Measurements from ENCODE around the gene MTA2. TPM values are rescaled to one million over a fixed set of nuclear protein-coding genes. Genes with fewer than 3 reads are reported as not detected.

MTA2 gene
- total and polyA plus RNA-seq, 10 of the 15 experiments (the other 5 are each of a cell fraction or from before 2014, with no cell fraction given): 6.7 to 201 (median 113) TPM

GRCh38 chr11:62615521-62615920 is 13.9 kb upstream of the MTA2 start:
- no peak overlapping the region for H2AFZ ChIP-seq (ENCODE audit: control insufficient read depth, low read depth, low read length)
- intact Hi-C loops (cut with micrococcal nuclease; ENCODE audit: unreplicated experiment) (no loop called here), in situ Hi-C loops (cut with MboI) (no loop called here)
- TF ChIP-seq EP300 (IDR thresholded peaks at IDR 0.05; ENCODE audit: borderline replicate concordance in 1 of 2, control insufficient read depth in 1 of 2, low read depth in 2 of 2, low read length in 2 of 2): no peak
- no peak for TF ChIP-seq PAX8 (IDR thresholded peaks at IDR 0.05)
- TF ChIP-seq, protein P1, sequence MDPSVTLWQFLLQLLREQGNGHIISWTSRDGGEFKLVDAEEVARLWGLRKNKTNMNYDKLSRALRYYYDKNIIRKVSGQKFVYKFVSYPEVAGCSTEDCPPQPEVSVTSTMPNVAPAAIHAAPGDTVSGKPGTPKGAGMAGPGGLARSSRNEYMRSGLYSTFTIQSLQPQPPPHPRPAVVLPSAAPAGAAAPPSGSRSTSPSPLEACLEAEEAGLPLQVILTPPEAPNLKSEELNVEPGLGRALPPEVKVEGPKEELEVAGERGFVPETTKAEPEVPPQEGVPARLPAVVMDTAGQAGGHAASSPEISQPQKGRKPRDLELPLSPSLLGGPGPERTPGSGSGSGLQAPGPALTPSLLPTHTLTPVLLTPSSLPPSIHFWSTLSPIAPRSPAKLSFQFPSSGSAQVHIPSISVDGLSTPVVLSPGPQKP (IDR thresholded peaks at IDR 0.05; ENCODE audit: low read depth, low read length): no peak
- no peak for TF ChIP-seq ATF7 (IDR thresholded peaks at IDR 0.05; ENCODE audit: low read depth)
- no peak for TF ChIP-seq HCFC1 (IDR thresholded peaks at IDR 0.05; ENCODE audit: low read length)
- no peak for TF ChIP-seq BHLHE40 (IDR thresholded peaks at IDR 0.05; ENCODE audit: borderline replicate concordance in 1 of 2, low read depth in 2 of 2, low read length in 1 of 2)
- no peak for TF ChIP-seq NFYA (IDR thresholded peaks at IDR 0.05; ENCODE audit: borderline replicate concordance, low read depth, low read length)
- no peak for TF ChIP-seq MEF2B (IDR thresholded peaks at IDR 0.05; ENCODE audit: partially characterized antibody, poor library complexity, severe bottlenecking)
- no peak for TF ChIP-seq JUNB (IDR thresholded peaks at IDR 0.05)
- TF ChIP-seq SMC3 (IDR thresholded peaks at IDR 0.05; ENCODE audit: borderline replicate concordance, low read length): no peak
- TF ChIP-seq SUZ12 (IDR thresholded peaks at IDR 0.05; ENCODE audit: unreplicated experiment): no peak
- TF ChIP-seq CTCF (IDR thresholded peaks at IDR 0.05 in 2 of 3, conservative IDR thresholded peaks at IDR 0.05 in 1 of 3; ENCODE audit: control insufficient read depth in 2 of 3, extremely low read depth in 1 of 3, insufficient read depth in 1 of 3, low read depth in 3 of 3, low read length in 3 of 3): no peak
- TF ChIP-seq TARDBP (IDR thresholded peaks at IDR 0.05; ENCODE audit: borderline replicate concordance): no peak
- RAD21 ChIA-PET (ENCODE audit: unreplicated experiment): no interaction called here
- no TSS peak for BruUV-seq (replicated peaks)
- peaks cover 16% of the 10 kb centered on the region for H3K79me2 ChIP-seq (ENCODE audit: control insufficient read depth, insufficient read depth, low read length)
- no peaks in the 10 kb centered on the region for H3K9me3 ChIP-seq (replicated peaks; ENCODE audit: control insufficient read depth, insufficient read depth, low read length)
- WGBS (ENCODE audit: insufficient coverage, insufficient replicate concordance, low lambda C conversion rate, missing lambda C conversion rate): 65% methylated on average over 7 of the region's 7 CpGs
- no peak overlapping the region for H3K27ac ChIP-seq (ENCODE audit: control insufficient read depth, insufficient read depth)
- SMC1A ChIA-PET (ENCODE audit: uncharacterized antibody, unreplicated experiment): no interaction called here
- H3K4me2 ChIP-seq (ENCODE audit: control insufficient read depth, insufficient read depth): no peak overlapping the region
- H3K4me3 ChIP-seq: no peak overlapping the region
- CTCF ChIA-PET: no interaction called here
- peaks cover 11% of the 10 kb centered on the region for H3K4me1 ChIP-seq (ENCODE audit: control insufficient read depth, insufficient read depth, low read length)
- no peaks in the 10 kb centered on the region for H4K20me1 ChIP-seq (ENCODE audit: control insufficient read depth, insufficient read depth)
- no peak overlapping the region for H3K9ac ChIP-seq (ENCODE audit: control insufficient read depth, insufficient read depth, low read length)
- DNase-seq (ENCODE audit: low read depth, low spot score) (no peak), FAIRE-seq (no peak), ATAC-seq (no peak)
- POLR2A ChIA-PET: no interaction called here
- no peaks in the 10 kb centered on the region for H3K27me3 ChIP-seq (replicated peaks in 1 of 2; ENCODE audit: control insufficient read depth in 2 of 2, insufficient read depth in 2 of 2, low read length in 1 of 2)
- no peaks in the 10 kb centered on the region; a peak in 2 of 4 replicates for H3K36me3 ChIP-seq (ENCODE audit: control insufficient read depth in 2 of 2, insufficient read depth in 2 of 2, low read length in 1 of 2)

All from GM12878 (cell line).